GM10847 (cell line): Measurements from ENCODE around the gene CRABP2.

Experiments used
- POLR2A ChIP-seq: IDR thresholded peaks from 2 replicates; pipeline ENCODE4 v1.6.1; 2011; ENCODE audit not compliant: insufficient read length; ENCODE audit errors: extremely low read depth

CRABP2 gene

DNA sequence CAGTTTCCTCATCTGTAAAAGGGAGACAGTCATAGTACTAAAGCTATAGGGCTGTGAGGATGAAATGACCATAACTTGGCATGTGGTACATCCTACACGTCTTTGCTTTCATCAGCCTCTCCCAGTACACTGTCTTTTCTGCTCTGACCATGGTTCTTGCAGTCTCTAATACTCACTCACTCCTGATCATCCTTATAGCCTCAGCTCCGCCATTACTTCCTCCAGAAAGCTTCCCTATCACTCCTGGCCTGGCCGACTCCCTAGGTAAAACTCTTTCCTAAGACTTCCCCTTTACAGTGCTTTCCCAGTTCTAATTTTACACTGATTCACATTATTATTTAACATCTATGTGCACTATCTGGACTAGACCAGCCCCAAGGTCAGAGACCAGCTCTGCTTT is 40.5 kb upstream of the CRABP2 start:
- no peak for TF ChIP-seq POLR2A

GRCh38 chr1:156744786-156745419 is 39.5 kb upstream of the CRABP2 start:
- no peak for TF ChIP-seq POLR2A

DNA sequence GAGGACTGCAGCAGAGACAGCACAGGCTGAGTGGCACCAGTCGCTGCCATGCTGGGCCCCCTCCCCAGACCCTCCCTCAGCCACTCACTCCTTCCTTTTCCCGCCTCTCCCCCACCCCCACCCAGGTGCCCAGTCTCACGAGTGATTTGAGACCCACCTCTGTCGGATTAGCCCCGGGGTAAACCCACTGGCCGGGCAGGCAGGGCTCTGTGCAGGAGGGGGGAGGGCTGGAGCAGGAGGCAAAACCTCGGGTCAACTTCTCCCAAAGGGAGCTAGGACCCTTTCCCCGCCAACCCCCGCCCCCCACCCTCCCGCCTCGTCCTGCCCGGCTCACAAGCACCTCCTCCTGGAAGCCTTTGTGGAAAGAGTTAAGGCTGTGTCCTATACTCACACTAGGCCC is 39.0 kb upstream of the CRABP2 start:
- TF ChIP-seq POLR2A = no peak

- TF ChIP-seq POLR2A = no peak
These were observed 38.3 kb upstream of the CRABP2 start for GRCh38 chr1:156743367-156744302.

GRCh38 chr1:156742801-156743200 is 37.4 kb upstream of the CRABP2 start:
- no peak for TF ChIP-seq POLR2A

GRCh38 chr1:156742017-156742416 is 36.6 kb upstream of the CRABP2 start:
- TF ChIP-seq POLR2A = no peak

- no peak for TF ChIP-seq POLR2A
These were observed 36.1 kb upstream of the CRABP2 start for GRCh38 chr1:156741481-156741983.

DNA sequence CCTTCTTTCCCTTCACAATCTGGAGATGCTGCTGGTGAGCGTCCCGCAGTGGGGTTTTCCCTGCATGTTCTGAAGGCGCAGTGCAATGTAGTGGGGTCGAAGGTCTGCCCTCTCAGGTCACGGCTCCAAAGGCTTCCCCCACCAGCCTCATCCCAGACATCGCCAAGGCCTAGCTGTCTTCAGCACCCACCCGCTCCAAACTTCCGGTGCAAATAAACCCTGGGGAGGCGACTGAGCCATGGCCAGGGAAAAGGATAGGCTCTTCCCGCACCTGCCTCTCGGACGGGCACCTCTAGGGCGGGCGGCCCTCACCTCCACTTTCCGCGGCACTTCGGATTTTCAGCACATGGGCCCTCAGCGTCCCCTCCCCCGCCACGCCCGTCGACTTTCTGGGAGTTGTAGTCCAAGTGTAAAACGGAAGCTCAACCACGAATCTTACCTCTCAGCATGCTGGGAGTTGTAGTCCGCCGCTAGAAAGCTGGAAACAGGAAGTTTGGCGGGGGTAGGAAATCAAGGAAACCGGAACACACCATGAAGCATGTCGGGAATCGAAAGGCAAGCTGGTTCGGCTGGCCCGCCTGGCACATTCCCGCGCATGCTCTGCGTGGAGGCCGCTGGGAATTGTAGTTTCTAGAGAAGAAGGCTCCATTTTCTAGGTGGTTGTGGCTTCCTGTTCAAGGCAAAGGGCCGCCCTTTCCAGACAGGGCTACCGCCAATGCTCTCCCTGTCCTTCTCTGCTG is 35.5 kb upstream of the CRABP2 start, which contains the start of gene MRPL24:
Gene MRPL24 (minus strand): TSS at position 348 of the 740 bp plus-strand sequence. CDS start 2,384 bp downstream, outside the sequence.
- TF ChIP-seq POLR2A = peak; percentile 63

DNA sequence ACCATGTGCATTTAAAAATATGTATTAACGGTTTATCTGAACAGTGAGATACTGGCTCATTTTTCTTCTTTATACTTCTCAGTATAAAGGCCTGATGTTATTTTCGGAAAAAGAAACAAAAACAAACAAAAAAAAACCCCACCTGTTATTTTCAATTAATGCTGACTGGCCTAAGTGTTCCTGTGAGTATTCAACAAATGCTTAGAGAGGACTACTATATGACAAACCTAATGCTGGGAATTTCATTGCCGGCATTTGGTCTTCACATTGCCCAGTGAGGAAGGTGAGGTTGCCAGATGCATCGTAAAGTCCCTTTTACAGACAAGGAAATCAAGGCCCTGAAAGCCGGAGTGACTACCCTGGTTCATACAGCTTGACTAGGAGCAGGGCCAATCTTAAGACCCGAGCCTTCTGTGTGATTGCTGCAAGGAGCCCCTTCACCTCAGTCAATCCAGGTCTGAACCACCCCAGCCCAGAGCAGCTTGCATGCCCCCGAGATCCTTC is 34.9 kb upstream of the CRABP2 start:
- no peak for TF ChIP-seq POLR2A

DNA sequence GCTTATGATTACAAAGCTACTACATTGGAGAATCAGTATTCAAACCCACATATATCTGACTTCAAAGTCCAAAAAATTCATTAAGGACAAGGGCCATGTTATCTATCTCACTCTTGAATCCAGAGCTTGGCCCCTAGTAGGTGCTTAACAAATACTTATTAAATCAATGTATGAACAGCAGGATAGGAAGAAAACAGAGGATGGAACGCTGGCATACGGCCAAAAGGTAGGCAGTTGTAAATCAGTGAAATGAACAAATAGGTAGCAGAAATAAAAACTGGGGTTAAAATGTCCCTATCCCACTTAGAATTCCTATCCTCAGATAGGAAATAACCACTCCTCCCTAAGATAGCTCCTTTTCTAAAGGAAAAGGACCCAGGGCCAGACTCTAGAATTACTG is 33.5 kb upstream of the CRABP2 start:
- no peak for TF ChIP-seq POLR2A

DNA sequence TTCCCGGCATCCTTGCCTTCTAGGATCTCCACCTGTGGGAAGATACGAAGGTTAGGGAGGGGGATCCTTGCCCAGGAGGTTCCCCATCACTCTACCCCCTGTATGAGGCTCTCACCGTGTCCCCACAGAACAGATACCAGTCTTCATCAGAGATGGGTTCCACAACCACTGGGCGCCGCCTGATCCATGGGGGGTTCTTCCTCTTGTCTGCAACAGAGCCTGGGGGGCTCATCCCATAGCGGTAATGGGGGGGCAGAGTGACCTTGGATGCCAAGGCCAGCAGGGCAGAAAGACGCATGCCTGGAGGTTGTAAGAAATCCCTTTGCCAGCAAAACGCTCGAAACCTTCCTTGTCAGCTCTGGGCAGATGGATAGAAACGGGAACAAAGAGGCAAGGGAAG is 33.0 kb upstream of the CRABP2 start:
- TF ChIP-seq POLR2A = no peak

- TF ChIP-seq POLR2A = no peak
These were observed 28.7 kb upstream of the CRABP2 start for GRCh38 chr1:156733989-156734584.

GRCh38 chr1:156728599-156729462 is 23.4 kb upstream of the CRABP2 start, which contains the start of gene ISG20L2:
TSS of gene ISG20L2 (minus strand) at chr1:156728766. CDS start at chr1:156727652, 1,114 bp downstream.
- TF ChIP-seq POLR2A = peak; percentile 59

- TF ChIP-seq POLR2A = peak; percentile 87
These were observed 22.7 kb upstream of the CRABP2 start, which contains the start of gene METTL25B for GRCh38 chr1:156727926-156728598. TSS of gene METTL25B (plus strand) at chr1:156728469. CDS start at chr1:156729105, 636 bp downstream.
